PFSK-1 (cell line): ENCODE results near the gene POC1B.

Experiments
- FOXP2 ChIP-seq: optimal IDR thresholded peaks from 2 replicates; pipeline ENCODE3; 2011; ENCODE audit warnings: borderline replicate concordance, control low read depth, inconsistent platforms; ENCODE audit not compliant: insufficient read depth; ENCODE audit errors: extremely low read length, extremely low read depth
- POLR2AphosphoS5 ChIP-seq: IDR thresholded peaks from 2 replicates; pipeline ENCODE4 v1.6.1; 2012; ENCODE audit warnings: low read depth, mild to moderate bottlenecking, control low read depth, low read length, moderate library complexity
- SIN3A ChIP-seq: IDR thresholded peaks from 2 replicates; pipeline ENCODE4 v1.6.1; 2012; ENCODE audit warnings: mild to moderate bottlenecking, low read length, moderate library complexity, borderline replicate concordance; ENCODE audit not compliant: insufficient read depth
- TAF1 ChIP-seq: IDR thresholded peaks from 2 replicates; pipeline ENCODE4 v1.6.1; 2012; ENCODE audit warnings: low read length, control low read depth, borderline replicate concordance; ENCODE audit not compliant: insufficient read depth
- TF ChIP-seq, protein P1 (sequence below), 2 experiments: IDR thresholded peaks; 2 replicates each; pipeline versions ENCODE4 v1.6.1 to v1.8.0; 2011 to 2012; ENCODE audit warnings: low read depth in 2 of 2, low read length in 2 of 2, control low read depth in 1 of 2, inconsistent platforms in 1 of 2, mild to moderate bottlenecking in 1 of 2, moderate library complexity in 1 of 2; ENCODE audit not compliant: insufficient read depth in 1 of 2

POC1B gene

DNA sequence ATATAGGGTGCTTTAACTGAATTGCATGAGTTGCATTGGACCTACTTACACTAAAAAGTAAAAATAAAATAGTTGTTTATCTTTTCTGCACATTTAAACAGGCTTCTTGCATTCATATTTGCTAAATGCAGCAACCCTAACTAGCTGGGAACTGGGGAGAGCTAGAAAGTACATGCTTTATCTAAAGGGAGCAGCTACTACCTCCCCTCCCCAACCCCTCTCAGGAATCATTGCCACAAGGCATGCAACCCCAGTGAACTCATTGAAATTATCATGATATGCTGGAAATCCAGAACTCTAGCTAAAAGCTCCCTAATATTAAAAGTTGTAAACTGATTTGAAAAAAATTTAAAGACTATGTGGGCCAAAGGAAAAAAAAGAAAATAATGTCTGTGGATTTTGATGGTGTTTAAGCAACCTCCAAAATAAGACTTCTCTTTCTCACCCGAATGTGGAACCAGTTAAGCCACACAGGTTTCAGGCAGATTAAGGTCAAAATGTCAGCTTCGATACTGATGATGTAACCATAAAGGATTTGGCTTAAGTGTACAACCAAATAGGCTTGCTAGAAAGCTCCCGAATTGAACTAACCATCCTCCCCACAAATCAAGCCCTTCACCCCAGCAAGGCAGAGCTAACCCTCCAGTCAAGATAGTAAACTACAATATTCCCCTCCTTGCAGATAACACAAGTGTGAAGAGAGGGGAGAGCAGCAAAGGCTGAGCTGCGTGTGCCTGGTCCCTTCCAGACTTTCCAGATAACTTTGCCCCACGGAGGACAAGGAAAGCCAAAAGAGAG, 13.8 kb upstream of the POC1B start:
- TF ChIP-seq TAF1 (no peak), POLR2AphosphoS5 (no peak), SIN3A (no peak), FOXP2 (no peak)
- TF ChIP-seq, protein P1, sequence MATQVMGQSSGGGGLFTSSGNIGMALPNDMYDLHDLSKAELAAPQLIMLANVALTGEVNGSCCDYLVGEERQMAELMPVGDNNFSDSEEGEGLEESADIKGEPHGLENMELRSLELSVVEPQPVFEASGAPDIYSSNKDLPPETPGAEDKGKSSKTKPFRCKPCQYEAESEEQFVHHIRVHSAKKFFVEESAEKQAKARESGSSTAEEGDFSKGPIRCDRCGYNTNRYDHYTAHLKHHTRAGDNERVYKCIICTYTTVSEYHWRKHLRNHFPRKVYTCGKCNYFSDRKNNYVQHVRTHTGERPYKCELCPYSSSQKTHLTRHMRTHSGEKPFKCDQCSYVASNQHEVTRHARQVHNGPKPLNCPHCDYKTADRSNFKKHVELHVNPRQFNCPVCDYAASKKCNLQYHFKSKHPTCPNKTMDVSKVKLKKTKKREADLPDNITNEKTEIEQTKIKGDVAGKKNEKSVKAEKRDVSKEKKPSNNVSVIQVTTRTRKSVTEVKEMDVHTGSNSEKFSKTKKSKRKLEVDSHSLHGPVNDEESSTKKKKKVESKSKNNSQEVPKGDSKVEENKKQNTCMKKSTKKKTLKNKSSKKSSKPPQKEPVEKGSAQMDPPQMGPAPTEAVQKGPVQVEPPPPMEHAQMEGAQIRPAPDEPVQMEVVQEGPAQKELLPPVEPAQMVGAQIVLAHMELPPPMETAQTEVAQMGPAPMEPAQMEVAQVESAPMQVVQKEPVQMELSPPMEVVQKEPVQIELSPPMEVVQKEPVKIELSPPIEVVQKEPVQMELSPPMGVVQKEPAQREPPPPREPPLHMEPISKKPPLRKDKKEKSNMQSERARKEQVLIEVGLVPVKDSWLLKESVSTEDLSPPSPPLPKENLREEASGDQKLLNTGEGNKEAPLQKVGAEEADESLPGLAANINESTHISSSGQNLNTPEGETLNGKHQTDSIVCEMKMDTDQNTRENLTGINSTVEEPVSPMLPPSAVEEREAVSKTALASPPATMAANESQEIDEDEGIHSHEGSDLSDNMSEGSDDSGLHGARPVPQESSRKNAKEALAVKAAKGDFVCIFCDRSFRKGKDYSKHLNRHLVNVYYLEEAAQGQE (IDR thresholded peaks at IDR 0.05; ENCODE audit: insufficient read depth in 1 of 2, low read depth in 2 of 2, low read length in 2 of 2) = no peak

DNA sequence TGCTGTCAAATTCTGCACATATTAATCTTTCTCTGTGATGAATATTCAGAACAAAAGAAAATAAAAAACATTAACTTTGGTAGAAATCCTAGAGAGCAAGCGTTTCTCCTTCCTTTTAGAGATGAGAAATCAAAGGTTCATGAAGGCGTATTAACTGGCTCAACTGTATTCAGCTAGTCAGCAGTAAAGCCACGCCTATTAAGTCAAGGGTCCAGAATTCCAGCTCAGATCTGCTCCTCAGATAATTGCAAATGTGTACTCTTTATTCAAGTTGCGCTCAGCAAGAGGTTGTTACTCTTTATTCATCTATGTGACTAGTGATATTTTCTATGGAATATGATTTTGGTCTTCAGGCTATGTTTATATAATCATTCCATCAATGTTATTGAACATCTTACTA, 13.1 kb upstream of the POC1B start:
- no peak for TF ChIP-seq SIN3A
- TF ChIP-seq, protein P1 (IDR thresholded peaks at IDR 0.05; ENCODE audit: insufficient read depth in 1 of 2, low read depth in 2 of 2, low read length in 2 of 2) = no peak
- no peak for TF ChIP-seq POLR2AphosphoS5
- TF ChIP-seq TAF1 = no peak
- TF ChIP-seq FOXP2 = no peak

DNA sequence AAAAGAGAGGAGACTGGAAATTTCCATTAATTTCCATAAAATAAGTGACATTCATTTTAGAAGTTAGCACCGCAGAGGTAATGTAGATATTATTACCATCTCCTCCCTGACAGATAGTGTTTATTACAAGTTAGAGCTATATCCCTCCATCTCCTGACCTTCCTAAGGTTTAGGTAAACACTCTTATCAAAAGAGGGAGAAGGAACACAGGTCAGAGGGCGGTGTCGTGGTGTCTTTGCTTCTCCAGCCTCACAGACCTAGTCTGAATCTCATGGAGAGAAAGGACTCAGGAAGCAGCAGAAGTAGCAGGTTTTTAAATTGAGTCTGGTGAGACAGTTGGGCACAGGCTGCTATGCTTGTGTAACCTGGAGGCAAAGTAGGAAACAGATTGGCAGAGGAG, 11.5 kb upstream of the POC1B start:
- no peak for TF ChIP-seq FOXP2
- TF ChIP-seq, protein P1 (IDR thresholded peaks at IDR 0.05; ENCODE audit: insufficient read depth in 1 of 2, low read depth in 2 of 2, low read length in 2 of 2) = no peak
- no peak for TF ChIP-seq TAF1
- no peak for TF ChIP-seq SIN3A
- TF ChIP-seq POLR2AphosphoS5 = no peak

- TF ChIP-seq POLR2AphosphoS5 (no peak), SIN3A (no peak), FOXP2 (no peak), TAF1 (no peak)
- TF ChIP-seq, protein P1 (IDR thresholded peaks at IDR 0.05; ENCODE audit: insufficient read depth in 1 of 2, low read depth in 2 of 2, low read length in 2 of 2) = no peak
Observed at GRCh38 chr12:89529738-89530137, 3.9 kb upstream of the POC1B start.

- TF ChIP-seq FOXP2 (no peak), TAF1 (no peak), SIN3A (no peak), POLR2AphosphoS5 (no peak)
- TF ChIP-seq, protein P1 (IDR thresholded peaks at IDR 0.05; ENCODE audit: insufficient read depth in 1 of 2, low read depth in 2 of 2, low read length in 2 of 2) = no peak
Observed at GRCh38 chr12:89528434-89528833, 2.6 kb upstream of the POC1B start.
